Stimulated activated CD4-positive, alpha-beta T cell treated with anti-CD3 and anti-CD28 coated beads, Interleukin-15, amount 100 ng/mL, for 48 hours (primary cell): ENCODE measurements around the gene BEND5.

ENCODE experiments used
- DNase-seq, 2 donors: peaks; one replicate each; pipeline ENCODE4 v3.0.0-alpha.2; 2020; ENCODE audit warnings: low read depth in 2 of 2

Gene BEND5

DNA sequence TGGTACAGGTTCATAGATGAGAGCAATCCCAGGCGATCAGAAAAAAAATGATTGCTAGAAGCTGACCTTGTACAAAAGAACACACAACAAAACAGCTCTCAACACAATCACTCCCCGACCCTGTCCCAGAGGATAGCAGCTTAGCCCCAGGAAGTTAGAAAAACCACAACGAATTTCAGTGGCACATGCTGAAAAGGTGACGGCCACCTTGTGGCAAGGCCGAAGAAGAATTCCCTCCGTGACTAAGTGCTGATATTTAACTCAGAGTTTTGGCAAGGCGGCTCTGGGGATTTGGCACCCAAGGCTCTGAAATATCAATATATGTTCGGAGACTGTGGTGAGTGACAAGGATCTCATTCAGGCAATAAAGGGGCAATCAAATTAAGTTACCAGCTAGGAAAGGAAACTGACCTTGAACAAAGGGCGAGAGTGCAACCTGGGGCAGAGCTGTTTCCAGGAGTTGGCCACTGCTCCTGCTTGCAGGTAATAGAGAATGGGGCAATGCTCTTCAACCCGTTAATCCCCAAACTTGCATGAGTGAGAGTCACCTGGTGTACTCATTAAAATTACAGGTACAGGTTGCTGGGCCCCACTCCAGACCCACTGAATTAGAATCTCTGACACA, 96.2 kb downstream of the BEND5 start:
- DNase-seq = no peak

DNA sequence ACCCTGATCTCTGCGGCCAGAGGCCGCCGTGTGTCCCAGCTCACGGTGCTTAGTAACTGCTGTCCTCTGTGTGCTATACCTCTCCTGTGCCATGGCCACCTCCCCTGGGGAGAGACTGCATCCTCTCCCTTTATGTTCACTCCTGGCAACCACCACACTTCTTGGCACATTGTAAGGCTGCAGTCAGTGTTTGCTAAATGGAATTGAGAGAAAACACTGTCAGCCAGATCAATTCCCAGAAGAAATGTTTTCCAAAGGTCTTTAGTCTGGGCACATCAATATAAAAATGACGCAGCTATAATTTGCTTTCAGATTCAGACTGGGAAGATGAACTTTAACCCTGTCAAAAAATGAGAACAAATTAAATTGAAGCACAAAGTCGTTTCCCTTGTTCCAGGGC, 96.8 kb downstream of the BEND5 start:
- no peak for DNase-seq

DNA sequence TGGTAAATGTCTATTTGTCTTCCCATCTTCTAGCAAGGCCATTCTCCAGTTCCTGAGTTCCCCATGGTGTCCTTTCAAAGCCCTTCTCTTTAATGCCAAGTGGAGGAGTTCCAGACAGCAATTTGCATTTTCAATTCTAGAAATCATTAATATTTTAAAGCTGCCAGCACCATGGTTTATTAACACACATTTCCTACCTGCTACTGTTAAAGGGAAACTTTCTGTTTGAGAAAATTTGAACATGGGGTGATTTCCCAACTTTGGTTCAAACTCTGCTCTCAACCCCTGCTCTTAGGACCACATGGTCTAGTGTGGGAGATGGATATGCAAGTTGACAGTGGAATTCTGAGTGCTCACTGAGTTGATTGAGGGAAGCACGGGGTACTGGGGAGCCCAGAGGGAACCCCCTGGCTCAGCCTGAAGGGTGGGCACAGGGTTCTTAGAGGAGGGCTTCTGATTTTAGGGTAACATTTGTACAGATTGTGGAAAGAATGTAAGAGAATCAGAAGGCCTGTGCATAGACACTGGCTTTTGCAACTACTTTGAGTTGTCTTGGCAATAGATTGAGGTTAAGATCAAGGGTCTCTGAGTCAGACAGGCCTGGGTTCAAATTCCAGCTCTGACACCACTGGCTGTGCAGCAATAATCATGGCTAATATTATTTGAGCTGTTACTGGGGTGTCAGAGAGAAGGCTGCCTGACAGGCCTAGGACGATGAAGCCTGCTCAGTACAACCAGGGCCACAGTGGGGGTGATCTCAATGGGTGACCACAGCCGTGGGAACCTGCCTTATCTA, 97.8 kb downstream of the BEND5 start:
- DNase-seq = no peak
